Measurements from ENCODE around the gene CXCL10. TPM values are rescaled to one million over a fixed set of nuclear protein-coding genes. Genes with fewer than 3 reads are reported as not detected.

Gene CXCL10
- total RNA-seq, 1 donor from 2014 or later, result not detected

DNA sequence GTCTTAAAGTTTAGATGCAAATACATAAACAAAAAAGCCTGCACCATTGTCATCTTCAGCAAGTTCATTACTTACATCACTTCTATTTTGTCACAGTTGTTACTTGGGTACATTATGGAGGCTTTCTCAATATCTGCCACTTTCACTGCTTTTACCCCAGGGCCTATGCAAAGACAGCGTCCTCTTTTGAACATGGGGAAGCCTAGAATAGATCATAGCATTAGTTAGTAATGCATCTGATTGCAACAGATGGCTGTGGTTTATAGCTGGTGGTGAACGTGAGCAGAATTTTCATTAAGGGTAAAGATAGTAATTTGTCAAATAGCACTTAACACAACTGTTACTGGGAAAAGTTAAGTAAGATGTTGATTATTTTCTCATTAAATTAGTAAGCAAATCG, 11.8 kb upstream of the CXCL10 start:
- TF ChIP-seq, protein P1, sequence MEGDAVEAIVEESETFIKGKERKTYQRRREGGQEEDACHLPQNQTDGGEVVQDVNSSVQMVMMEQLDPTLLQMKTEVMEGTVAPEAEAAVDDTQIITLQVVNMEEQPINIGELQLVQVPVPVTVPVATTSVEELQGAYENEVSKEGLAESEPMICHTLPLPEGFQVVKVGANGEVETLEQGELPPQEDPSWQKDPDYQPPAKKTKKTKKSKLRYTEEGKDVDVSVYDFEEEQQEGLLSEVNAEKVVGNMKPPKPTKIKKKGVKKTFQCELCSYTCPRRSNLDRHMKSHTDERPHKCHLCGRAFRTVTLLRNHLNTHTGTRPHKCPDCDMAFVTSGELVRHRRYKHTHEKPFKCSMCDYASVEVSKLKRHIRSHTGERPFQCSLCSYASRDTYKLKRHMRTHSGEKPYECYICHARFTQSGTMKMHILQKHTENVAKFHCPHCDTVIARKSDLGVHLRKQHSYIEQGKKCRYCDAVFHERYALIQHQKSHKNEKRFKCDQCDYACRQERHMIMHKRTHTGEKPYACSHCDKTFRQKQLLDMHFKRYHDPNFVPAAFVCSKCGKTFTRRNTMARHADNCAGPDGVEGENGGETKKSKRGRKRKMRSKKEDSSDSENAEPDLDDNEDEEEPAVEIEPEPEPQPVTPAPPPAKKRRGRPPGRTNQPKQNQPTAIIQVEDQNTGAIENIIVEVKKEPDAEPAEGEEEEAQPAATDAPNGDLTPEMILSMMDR (IDR thresholded peaks at IDR 0.05; ENCODE audit: insufficient read depth, low read length, poor library complexity, severe bottlenecking), result no peak
- no peak for DNase-seq (ENCODE audit: low read depth)
- H3K36me3 ChIP-seq (ENCODE audit: control insufficient read depth, insufficient read depth, low read length), result no peaks in the 10 kb centered on the region

DNA sequence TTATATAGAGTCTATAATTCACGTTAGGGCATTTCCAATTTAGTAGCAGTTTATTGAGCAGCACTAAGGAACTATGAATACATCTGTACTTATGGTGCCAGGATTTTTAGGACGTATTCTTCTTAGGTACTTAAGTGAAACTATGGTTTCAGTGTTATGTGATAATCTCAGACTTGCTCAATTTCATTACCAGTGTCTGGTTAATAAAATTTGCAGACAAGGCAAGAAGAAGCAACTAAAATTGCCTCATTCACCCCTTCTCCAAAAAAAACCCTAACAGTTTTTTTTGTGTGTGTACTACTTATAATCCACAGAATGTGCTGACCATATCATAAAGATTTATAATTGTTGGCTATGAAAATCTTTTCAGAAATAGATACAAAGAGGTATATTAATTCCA, 6.0 kb upstream of the CXCL10 start:
- TF ChIP-seq, protein P1 (IDR thresholded peaks at IDR 0.05; ENCODE audit: insufficient read depth, low read length, poor library complexity, severe bottlenecking), result no peak

More for the DNA sequence above, 11.8 kb upstream of the CXCL10 start:
- H3K4me3 ChIP-seq (ENCODE audit: low read depth, low read length), result no peak overlapping the region
- no peaks in the 10 kb centered on the region for H3K27me3 ChIP-seq (ENCODE audit: control insufficient read depth, insufficient read depth, low read length)

DNA sequence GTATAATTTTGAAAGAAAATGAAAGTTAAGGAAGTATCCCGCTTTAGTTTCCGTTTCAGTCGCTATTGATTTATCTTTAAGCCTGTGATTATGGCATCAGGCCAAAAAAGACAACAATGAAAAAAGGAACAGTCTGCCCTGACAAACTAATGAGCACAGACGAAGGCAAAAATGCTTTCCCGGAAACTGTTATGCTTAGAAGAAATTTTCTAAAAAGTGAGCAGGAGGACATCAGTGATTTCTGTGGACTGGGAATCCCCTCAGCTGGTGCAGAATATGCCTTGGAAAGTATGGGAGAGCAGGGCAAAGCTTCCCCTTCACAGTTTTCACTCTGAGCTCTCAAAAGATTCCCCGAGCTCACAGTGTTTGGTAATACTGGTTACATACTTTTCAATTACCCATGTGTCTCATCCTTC, 5.1 kb upstream of the CXCL10 start:
- Histone ChIP-seq H3K36me3 (ENCODE audit: control insufficient read depth, insufficient read depth, low read length) (no peaks in the 10 kb centered on the region), H3K27me3 (ENCODE audit: control insufficient read depth, insufficient read depth, low read length) (no peaks in the 10 kb centered on the region), H3K4me3 (ENCODE audit: low read depth, low read length) (no peak overlapping the region)
- TF ChIP-seq, protein P1 (IDR thresholded peaks at IDR 0.05; ENCODE audit: insufficient read depth, low read length, poor library complexity, severe bottlenecking), result no peak
- DNase-seq (ENCODE audit: low read depth), result no peak

More for the DNA sequence above, 6.0 kb upstream of the CXCL10 start:
- DNase-seq (ENCODE audit: low read depth), result no peak
- no peaks in the 10 kb centered on the region for H3K36me3 ChIP-seq (ENCODE audit: control insufficient read depth, insufficient read depth, low read length)
- H3K4me3 ChIP-seq (ENCODE audit: low read depth, low read length), result no peak overlapping the region
- no peaks in the 10 kb centered on the region for H3K27me3 ChIP-seq (ENCODE audit: control insufficient read depth, insufficient read depth, low read length)

DNA sequence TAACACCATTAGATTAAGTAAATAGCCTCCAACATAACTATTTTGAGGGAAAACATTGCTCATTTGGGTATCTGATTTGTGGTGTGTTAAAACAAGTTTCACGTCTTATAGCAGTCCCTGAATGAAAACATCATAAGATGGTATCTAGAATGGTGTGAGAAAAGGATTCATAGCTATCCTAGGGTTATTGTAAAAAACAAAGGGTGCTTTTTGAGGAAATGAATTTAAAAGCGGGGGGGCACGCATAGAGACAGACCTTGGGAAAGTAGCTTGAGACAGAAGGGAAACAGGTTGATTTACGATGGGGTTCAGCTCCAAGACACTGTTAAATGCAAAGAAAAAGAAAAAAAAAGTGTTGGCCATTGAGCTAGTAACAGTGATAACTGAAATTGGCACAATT, 768 bp upstream of the CXCL10 start:
- no peaks in the 10 kb centered on the region for H3K27me3 ChIP-seq (ENCODE audit: control insufficient read depth, insufficient read depth, low read length)
- no peak for DNase-seq (ENCODE audit: low read depth)
- TF ChIP-seq, protein P1 (IDR thresholded peaks at IDR 0.05; ENCODE audit: insufficient read depth, low read length, poor library complexity, severe bottlenecking), result no peak
- no peak overlapping the region for H3K4me3 ChIP-seq (ENCODE audit: low read depth, low read length)
- no peaks in the 10 kb centered on the region for H3K36me3 ChIP-seq (ENCODE audit: control insufficient read depth, insufficient read depth, low read length)

DNA sequence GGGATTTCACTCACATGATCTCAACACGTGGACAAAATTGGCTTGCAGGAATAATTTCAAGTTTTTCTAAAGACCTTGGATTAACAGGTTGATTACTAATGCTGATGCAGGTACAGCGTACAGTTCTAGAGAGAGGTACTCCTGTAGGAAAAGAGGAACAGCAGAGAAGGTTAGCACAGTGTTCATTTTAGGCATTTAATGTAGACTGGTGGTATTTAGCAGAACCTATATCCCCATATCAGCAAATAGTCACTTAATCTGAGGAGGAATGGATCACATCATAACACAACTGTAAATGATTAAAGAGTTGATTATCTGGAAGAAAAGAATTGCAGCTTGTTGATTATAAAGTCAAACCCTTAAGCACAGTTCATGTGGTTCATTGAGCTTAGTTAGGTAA, 620 bp downstream of the CXCL10 start:
- Histone ChIP-seq H3K27me3 (ENCODE audit: control insufficient read depth, insufficient read depth, low read length) (no peaks in the 10 kb centered on the region), H3K4me3 (ENCODE audit: low read depth, low read length) (no peak overlapping the region), H3K36me3 (ENCODE audit: control insufficient read depth, insufficient read depth, low read length) (no peaks in the 10 kb centered on the region)
- TF ChIP-seq, protein P1 (IDR thresholded peaks at IDR 0.05; ENCODE audit: insufficient read depth, low read length, poor library complexity, severe bottlenecking), result no peak
- no peak for DNase-seq (ENCODE audit: low read depth)

DNA sequence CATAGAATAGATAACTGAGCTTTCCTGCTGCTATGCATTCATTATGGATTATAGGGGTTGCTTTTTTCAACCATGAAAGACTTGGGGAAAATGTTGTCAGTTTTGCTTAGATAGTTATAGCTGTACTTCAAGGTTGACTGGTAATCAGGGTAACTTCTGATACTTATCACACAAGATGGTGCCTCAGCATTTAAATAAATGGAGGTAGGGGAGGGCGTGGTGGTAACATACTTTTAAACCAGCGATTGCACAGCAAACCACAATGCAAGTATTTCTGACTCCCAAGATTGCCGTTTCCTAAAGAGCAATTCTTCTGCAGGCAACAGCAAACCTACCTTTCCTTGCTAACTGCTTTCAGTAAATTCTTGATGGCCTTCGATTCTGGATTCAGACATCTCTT, 1.3 kb downstream of the CXCL10 start:
- Histone ChIP-seq H3K36me3 (ENCODE audit: control insufficient read depth, insufficient read depth, low read length) (no peaks in the 10 kb centered on the region), H3K4me3 (ENCODE audit: low read depth, low read length) (no peak overlapping the region), H3K27me3 (ENCODE audit: control insufficient read depth, insufficient read depth, low read length) (no peaks in the 10 kb centered on the region)
- TF ChIP-seq, protein P1 (IDR thresholded peaks at IDR 0.05; ENCODE audit: insufficient read depth, low read length, poor library complexity, severe bottlenecking), result no peak
- DNase-seq (ENCODE audit: low read depth), result no peak

Data from kidney epithelial cell (primary cell).